NCI-H1694 (cell line): Measurements from ENCODE around the gene ESR2.
"Not testable (repeated sequence)": the region's sequence is repeated elsewhere in the genome, so short reads cannot be mapped to it uniquely, and the experiment has no call there.

Source experiments
- DNase-seq: peaks from one replicate; lab custom pipeline; 2025; lab: John Stamatoyannopoulos, UW

The ESR2 gene

DNA sequence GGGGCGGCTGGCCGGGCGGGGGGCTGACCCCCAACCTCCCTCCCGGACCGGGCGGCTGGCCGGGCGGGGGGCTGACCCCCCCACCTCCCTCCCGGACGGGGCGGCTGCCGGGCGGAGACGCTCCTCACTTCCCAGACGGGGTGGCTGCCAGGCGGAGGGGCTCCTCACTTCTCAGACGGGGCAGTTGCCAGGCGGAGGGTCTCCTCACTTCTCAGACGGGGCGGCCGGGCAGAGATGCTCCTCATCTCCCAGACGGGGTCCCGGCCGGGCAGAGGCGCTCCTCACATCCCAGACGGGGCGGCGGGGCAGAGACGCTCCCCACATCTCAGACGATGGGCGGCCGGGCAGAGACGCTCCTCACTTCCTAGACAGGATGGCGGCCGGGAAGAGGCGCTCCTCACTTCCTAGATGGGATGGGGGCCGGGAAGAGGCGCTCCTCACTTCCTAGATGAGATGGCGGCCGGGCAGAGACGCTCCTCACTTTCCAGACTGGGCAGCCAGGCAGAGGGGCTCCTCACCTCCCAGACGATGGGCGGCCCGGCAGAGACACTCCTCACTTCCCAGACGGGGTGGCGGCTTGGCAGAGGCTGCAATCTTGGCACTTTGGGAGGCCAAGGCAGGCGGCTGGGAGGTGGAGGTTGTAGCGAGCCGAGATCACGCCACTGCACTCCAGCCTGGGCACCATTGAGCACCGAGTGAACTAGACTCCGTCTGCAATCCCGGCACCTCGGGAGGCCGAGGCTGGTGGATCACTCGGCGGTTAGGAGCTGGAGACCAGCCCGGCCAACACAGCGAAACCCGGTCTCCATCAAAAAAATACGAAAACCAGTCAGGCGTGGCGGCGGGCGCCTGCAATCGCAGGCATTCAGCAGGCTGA is 256.1 kb downstream of the ESR2 start:
- DNase-seq = not testable (repeated sequence)

DNA sequence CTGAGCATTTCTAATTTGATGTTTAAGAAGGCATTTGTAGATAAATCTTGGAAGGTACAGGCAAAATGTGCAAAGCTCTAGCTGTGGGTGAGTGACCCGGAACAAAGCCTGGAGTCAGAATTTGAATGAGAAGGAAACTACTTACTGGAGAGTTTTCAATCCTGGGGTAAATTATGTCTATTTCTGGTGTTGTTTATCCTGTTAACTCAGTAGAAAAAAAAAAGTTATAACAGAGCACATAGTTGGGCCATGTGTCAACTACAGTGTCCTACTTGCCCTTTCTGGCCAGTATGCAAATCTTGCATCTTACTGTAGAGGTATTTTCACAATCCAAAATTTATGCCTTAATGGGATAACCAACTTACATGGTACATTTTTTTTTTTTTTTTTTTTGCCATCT is 259.0 kb downstream of the ESR2 start:
- no peak for DNase-seq
